NCI-H1105 treated with DMSO at 0.1 percent for 48 hours (cell line): Measurements from ENCODE around the gene KLHL6.
A peak's percentile ranks its signal among the peaks of the same experiment; 100 is the strongest.

Experiments
- DNase-seq: peaks from one replicate; lab custom pipeline; 2025; lab: John Stamatoyannopoulos, UW

KLHL6 gene

DNA sequence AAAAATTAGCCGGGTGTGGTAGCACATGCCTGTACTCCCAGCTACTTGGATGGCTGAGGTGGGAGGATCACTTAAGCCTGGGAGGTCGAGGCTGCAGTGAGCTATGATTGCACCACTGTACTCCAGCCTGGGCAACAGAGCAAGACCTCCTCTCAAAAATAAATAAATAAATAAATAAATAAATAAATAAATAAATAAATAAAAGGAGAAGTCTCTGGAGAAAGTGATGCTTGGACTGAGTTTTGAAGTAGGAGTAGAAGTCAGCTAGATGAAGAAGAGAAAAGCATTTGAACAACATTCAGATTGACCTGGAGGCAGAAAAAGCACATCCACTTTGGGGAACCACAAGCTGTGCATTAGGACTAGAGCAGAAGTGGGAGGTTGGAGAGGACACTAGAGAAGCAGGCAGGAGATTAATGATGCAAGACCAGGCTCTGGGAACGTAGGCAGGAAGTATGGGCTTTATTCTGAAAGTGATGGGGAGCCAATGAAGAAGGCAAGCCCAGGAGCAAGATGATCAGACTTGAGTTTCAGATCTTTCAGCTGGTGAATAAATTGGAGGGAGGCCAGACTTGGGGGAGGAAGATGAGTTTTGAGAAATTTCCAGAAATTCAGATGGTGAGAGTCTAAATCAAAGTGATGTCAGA is 48.7 kb downstream of the KLHL6 start:
- DNase-seq = no peak

DNA sequence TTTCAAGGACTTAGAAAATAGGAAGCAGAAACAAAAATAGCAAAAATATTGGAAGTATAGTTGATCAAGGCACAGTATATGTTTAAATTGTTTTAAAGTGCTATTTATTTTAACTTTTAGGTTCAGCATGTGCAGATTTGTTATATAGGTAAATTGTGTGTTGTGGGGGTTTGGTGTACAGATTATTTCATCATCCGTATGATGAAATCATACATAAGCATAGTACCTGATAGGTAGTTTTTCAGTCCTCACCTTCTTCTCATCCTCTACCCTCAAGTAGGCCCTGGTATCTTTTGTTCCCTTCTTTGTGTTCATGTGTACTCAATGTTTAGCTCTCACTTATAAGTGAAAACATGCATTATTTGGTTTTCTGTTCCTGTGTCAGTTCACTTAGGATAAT is 50.9 kb downstream of the KLHL6 start:
- DNase-seq = no peak

DNA sequence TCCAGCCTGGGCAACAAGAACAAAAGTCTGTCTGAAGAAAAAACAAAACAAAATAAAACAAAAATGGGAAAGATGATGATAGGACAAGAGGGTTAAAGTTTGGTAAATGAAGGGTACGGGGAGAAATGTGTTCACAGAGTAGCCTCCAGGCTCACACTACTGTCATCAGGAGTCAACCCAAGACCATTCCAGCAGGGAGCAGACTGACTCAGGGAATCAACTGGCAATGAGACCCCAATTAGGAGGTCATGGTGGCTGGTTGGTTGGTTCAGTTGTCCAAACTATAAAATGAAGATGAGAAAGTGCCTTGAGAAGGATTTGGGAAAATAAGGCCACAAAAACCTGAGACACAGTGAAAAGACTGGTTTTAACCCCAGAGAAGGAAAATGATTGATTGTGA is 51.8 kb downstream of the KLHL6 start:
- DNase-seq = no peak

DNA sequence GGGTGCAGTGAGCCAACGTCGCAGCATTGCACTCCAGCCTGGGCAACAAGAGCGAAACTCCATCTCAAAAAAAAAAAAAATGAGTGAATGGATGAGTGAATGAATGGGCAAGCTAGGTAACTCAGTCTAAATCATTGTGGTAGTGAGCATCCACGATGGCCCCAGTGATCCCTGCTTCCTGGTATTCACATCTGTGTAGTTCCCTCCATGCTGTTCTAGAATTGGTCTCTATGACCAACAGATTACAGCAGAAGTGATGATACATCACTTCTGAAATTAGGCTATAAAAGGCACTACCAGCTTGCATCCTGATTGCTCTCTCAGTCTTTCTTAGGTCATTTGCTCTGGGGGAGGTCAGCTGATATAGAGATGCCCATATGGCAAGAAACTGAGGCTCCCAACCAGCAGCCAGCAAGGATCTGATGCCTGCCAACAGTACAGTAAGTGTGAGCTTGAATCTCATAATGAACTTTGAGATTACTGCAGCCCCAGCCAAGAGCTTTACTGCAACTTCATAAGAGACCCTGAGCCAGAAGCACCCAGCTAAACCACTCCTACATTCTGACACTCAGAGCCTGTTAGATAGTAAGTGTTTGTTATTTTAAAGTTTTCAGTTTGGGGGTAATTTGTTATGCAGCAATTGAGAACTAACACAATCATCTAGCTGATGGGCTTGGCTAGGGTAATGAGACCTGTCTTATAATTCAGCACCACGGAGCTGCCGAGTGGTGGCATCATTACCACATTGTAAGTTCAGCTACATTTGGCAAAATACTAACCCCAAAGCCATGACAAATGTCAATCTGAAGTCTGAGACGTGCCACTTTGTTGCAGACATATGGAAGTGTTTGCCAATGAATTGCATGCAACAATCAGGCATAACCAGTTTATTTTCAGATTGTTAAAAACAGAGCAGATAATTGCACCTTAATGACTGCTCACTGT is 53.0 kb downstream of the KLHL6 start:
- DNase-seq = peak; percentile 20

DNA sequence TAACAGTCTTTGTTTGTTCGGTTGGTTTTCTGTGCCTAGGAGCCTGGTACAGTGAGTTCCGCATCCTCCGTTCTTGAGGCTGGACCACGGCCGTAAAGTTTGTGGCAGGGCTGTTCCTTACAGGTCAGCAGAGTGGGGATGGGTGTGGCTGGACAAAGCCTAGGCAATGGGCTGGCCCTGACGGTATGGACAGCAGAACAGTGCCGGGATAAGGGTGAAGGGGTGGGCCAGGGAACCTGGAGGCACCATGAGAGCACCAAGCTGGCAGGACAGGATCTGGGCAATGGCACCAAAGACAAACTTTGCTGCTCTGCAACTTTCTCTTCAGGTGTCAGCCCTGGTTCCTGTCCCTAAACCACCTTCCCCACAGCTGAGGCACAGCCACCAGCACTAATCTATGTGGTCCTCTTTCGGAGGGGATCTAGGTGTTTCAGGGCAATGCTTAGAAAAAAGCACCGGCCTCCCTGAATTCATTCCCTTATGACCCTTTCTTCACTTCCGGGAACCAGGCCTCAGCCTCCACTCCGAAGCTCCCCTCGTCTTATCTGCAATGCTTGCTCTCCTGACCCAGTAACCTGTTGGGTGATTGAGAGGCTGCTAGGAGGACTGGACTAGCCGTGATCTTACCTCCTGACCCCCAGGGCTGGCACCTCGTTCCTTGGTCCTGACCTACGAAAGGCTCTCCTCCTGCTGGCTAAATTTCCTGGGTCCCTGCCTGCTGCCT is 54.4 kb downstream of the KLHL6 start:
- no peak for DNase-seq

DNA sequence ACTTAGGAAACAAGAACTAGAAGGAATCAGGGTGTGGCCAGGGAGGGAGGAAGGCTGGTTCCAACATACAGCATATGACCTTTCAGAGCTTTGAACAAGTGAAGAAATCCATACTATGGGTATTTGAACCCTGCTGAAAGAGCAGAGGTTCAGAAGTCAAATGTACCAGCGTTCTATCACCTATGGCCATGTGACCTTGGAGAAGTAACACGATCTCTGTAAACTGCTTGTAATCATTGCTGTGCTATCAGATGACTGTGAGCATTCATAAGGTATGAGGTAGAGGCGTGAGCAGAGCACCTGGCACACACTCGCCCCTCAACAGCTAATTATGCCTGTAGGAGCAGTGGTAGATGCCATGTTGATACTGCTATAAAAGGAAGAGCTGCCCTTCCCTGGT is 55.2 kb downstream of the KLHL6 start:
- DNase-seq = peak; percentile 27

DNA sequence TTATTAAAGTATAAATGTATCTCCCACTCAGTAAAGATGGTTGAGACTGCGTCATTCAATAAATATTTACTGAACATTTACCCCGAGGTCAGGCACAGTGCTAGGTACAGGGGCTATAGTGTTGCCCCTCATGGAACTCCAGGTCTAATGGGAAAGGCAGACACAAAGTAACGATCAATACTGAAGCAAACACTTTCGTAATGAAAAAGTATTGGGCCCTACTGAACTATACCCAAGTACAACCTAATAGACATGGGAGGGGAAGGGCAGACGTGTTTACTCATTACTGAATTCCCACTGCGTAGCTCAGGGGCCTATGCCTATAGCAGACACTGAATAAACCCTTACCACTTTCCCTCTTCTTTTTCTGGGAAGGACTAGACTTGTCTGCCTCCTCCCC is 56.9 kb downstream of the KLHL6 start:
- no peak for DNase-seq

DNA sequence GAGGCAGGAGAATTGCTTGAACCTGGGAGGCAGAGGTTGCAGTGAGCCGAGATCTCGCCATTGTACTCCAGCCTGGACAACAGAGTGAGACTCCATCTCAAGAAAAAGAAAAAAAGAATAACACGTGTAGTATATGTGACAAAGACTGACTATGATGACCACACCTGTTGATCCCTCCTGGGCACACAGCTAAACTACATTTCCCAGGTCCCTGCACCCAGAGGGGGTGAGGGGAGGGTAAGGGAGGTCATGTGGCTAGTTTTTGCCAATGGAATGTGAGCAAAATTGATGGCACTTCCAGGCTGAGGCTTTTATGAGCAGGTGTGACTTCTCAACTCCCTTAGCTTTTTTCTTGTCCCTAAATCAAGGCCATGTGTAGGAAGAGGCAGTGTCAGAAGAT is 58.2 kb downstream of the KLHL6 start:
- DNase-seq = no peak

DNA sequence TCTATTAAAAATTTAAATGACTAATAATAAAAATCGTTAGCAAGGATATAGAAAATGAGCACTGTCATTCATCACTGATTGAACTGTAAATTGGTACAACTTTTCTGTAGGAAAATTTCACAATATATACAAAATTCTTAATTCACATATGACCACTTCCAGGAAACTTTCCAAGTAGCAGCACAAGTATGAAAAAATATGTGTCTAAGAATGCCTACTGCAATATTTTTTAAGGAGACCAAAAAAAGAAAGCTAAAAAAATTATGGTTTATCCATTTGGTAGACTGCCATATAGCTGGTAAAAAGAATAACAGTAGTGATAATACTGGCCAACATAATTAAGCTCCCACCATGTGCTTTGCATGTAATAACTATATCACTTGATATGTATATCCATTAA is 59.2 kb downstream of the KLHL6 start:
- DNase-seq = no peak

DNA sequence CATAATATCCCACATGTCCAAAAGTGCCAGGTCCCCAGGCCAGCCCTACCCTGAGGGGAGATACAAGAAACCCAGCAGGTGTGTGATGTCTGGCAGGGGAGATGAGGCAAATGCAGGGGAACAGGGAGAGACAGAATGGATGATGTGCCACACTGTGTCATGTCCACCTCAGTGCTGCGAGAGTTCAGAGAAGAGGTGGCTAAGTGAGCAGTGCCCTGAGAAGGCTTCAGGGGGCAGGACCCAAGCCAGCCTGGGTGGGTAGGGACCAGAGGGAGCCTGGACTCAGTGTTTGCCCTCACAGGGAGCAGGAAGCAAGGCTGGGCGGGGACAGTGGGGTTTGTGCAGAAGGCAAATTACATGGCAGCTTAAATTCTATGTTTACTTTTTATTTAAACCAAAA is 61.2 kb downstream of the KLHL6 start:
- no peak for DNase-seq

DNA sequence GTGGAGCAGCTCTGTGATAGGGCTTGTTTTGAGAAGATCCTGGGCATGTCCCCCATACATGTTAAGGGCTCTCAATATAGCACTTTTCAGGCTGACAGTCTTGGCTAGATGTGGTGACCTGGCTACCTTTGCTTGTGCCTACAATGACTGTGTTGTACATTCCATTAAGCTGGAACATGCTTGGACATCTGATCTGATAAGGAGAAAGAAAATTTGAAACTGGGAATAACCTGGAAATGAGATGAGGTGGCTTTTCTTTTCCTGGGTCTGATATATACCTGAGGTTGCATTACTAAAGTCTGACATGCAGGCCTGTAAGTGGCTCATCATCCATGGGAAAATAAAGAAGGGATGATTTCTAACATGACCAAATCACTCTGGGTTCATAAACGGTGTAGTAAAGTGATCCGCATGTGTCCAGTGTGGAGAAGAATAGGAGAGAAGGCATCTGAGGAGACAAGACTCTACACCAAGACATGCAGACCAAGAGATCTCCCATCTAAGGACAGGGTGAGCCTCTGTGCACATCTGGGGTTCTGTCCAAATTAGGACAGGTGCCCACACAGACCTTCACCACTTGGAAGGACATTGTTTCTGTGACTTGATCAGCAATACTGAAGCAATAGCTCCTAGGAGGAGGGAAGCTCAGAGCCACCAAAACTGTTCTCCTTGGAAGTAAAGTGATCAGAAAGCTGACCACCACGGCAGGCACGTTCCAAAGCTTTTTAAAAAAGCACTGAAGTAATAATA is 62.0 kb downstream of the KLHL6 start:
- DNase-seq = no peak

DNA sequence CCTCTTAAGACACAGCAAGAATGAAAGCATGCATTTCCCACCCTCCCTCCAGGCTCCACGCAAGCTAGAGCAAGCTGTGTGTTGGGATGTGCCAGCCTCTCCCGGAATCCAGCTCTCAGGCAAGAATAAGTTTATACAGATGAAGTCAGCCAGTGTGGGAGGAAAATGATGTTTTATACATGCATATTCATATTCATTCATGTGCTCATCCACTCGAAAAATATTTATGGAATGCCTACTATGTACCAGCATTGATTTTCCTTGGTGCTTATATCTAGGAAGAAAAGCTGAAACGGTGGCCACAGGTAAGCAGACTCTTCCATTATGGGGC is 62.7 kb downstream of the KLHL6 start:
- no peak for DNase-seq

DNA sequence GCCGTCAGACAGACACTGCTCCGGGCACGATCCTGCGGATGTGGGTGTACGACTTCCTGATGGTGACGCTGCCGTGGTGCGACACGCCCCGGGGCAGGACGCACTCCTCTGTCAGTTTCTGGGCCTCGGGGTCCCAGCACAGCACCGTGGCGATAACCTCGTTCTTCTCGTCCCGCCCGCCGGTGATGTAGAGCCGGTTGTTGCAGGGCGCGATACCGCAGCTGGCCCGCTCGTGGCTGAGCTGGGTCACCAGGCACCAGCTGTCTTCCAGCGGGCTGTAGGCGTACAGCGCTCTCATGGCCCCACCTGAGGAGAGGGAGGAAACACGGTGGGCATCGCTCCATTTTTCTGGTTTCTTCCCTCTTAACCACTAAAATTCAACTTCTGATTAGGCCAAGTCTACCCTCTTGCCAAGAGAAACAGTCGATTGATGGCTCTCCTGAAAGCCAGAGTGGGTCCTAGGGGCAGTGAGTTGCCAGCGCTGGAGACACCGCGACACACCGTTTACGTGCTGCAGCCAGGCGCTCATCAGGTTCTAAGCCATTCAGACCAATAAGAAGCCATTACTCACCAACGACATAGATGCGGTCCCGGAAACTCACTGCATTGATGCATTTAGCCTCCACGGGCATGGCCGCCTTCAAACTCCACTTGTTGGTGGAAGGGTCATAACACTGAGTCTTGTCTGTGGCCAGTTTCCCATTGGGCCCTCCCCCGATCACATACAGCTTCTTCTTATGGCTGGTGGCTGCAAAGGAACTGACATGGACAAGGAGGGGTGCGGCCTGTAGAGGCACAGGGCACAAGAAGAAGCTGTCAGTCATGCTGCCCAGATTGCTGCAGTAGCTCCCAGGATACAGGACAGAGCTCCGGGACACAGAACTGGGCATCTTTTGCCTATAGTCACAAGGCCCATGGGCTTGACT is 63.3 kb downstream of the KLHL6 start:
- DNase-seq = no peak

DNA sequence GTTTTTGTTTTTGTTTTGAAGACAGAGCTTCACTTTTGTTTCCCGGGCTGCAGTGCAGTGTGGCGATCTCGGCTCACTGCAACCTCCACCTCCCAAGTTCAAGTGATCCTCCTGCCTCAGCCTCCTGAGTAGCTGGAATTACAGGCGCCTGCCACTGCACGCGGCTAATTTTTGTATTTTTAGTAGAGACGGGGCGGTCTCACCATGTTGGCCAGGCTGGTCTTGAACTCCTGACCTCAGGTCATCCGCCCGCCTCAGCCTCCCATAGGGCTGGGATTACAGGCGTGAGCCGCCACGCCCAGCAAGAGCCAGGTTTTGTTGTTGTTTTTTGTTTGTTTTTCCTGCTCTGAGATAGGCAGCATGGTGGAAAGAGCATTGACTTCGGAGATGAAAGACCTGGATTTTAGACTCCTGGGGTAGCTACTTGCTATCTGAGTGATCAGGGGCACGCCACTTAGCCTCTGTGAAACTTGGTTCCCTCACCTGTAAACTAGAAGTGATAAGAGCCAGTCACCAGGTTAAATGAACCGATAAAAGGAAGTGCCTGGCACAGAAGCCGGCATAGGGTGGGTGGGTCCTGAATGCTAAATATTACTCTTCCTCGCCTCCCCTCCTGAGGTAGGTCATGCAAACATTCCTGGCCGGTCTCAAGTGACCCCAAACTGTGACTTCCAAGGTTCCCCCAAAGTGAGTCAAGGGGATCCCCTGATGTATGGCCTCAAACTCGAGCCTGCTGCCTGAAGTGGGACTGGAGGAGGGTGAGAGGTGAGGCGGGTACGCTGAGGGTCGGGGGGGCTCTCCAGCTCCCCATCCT is 64.2 kb downstream of the KLHL6 start:
- DNase-seq = no peak

DNA sequence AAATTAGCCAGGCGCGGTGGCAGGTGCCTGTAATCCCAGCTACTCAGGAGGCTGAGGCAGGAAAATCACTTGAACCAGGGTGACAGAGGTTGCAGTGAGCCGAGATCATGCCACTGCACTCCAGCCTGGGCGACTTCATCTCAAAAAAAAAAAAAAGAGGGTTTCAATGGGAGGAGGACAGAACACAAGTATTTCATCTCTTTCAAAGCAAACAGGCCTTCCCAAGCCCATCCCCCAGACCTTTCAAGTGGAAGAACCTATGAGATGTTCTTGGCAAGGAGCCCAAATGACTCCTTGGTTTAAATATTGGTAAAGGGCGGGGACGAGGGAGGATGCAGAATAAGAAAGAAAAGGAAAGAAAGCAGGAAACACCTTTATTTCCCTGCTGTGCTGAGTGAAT is 64.9 kb downstream of the KLHL6 start:
- peak; percentile 80 for DNase-seq

DNA sequence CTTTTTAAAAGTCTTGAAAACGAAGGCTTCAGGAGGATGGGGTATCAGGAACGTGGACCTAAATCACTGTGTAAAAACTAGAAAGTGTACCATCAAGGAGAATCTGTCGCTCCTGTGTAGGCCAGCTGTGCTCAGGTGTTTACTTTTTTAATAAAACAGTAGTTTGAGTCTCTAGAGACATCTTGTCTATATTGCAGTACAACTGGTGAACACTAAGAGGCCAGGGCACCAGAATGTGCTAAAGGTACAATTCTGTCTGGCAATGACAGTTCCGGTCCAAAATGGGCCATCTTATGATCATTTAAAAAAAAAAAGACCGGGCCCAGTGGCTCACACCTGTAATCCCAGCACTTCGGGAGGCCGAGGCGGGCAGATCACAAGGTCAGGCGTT is 65.3 kb downstream of the KLHL6 start:
- DNase-seq = no peak

DNA sequence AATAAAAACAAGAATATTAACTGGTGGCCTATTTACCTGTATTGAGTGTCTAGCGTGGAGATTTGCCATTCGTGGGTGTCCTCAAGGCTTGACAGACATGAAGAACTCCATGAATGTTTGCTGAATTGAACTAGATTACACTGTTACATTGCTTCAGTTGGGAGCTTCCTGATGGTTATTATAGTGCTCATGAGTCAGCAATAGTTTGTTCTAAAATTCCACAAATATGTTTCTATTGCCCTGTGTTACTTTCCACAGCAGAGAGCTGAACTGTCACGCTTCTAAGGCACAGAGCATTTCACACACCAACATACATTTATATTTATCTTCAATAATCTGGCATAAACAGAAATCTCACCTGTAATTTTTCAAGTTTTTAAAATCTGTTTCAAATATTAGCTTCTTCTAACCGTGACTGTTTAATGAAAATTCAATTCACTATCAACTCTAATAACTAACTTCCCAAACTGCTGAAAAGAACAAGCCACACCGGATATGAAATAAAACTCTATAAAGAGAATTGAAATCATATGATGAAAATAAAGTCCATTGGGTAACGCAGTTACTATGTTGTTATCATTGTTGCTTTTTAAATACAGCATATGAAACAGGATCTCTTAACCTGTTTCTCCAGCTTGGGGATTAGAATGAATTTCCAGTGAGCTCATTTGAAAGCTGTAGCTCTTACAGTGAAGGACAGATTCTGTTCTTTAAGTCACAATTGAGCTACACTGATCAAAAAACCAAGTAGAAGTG is 65.9 kb downstream of the KLHL6 start:
- DNase-seq = no peak

DNA sequence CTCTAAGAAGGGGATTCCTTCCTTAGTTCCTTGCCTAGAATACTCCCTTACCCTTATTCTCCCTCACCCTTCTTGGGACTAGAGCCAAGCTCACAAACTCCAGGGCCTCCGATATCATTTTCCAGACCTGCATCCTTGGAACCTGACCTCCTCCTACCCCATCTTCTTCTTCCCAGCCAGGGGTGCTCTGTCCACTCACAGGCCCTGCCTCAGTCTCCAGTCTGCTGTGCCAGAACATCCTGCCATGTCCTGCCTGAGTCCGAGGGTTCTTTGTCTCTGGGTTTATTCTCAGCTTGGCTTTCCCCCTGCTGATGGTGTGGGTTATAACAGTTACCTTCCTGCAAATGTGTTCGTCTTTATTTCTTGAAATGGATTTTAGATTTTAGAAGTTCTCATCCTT is 67.2 kb downstream of the KLHL6 start:
- DNase-seq = no peak

DNA sequence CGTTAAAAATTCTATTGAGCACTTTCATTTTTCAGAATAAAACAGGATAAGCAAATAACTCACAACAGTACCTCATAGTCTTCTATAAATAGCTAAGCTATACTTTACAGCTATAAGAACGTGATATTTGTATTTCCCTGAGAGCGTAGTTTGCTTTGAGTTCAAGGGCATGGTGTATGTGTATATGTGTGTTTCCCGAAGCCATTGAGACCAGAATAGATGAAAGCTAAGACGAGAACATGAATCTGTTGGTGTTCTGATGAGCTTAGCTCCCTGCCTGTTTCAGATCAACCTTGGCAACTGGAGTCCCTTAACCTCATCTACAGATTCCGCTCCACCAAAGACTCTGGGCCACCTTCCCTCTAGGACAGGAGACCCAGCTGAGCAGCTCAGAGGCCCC is 67.6 kb downstream of the KLHL6 start:
- no peak for DNase-seq

DNA sequence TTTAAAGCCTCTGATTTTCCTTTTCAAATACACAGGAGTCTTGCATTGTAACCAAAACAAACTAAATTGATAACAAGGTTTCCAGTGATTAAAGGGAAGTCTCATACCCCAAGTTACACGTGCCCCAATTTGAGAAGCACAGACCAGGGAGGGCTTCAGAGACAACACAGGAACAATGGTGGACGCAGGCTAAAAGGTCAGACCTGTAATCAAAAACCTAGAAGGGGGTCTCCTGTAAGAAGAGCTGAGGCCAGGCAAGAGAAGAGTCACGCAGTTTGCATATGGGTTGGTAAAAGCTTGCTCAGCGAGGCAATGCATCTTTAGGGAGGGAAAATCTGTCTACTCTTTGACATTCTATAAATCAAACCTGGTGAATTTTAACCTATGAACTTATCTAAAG is 68.5 kb downstream of the KLHL6 start:
- no peak for DNase-seq
